GM19239 (cell line): Measurements from ENCODE around the gene PCBP3.
"Not testable (repeated sequence)": the region's sequence is repeated elsewhere in the genome, so short reads cannot be mapped to it uniquely, and the experiment has no call there.

ENCODE experiments used
- DNase-seq: peaks from one replicate; pipeline ENCODE4 v3.0.0; 2011; ENCODE audit warnings: low spot score; ENCODE audit not compliant: insufficient read length
- FAIRE-seq: peaks from 2 replicates; lab custom pipeline; 2011; peaks lifted over from hg19 to GRCh38; lab: Jason Lieb, UNC

PCBP3 gene

DNA sequence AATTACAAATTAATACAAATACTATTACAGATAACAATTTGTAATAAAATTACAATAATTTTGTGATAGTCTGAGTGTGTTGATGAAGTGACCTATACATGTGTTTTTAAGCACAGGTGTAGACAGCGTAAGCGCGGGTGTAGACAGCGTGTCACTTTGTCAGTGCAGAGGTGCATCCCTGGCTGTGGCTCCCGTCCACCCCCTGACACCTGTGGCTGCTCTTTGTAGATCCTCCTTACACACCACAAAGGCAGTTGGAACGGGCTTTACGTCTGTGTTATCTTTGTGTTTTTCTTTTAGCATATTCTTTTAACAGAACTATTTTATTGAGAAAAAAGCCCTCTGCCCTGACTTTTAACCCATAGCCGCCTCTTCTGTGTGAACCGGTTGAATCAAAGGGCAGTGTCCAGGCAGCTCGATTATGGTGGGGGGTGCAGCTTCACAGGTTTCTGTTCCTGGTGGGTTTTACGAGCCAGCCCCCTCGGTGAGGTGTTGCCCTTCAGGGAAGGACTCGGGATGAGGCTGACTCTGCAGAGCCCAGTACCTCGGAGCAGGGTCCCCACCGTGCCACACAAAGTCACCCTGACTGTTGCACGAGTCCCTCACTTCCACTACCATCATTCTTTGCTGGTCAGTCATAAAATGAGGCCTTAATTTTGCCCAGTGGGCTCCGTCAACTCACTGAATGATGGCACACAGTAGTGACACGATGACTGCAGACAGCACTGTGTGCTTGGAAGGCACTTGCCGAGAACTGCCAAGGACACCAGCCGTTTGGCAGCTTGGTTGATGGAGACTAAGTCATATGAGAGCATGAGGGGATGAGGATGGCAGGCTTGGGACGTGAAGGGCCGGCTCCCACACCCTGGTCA is 251.6 kb downstream of the PCBP3 start:
- DNase-seq, result no peak
- FAIRE-seq, result no peak

- no peak for FAIRE-seq
- DNase-seq, result no peak
These were observed 252.3 kb downstream of the PCBP3 start for GRCh38 chr21:45895778-45896370.

DNA sequence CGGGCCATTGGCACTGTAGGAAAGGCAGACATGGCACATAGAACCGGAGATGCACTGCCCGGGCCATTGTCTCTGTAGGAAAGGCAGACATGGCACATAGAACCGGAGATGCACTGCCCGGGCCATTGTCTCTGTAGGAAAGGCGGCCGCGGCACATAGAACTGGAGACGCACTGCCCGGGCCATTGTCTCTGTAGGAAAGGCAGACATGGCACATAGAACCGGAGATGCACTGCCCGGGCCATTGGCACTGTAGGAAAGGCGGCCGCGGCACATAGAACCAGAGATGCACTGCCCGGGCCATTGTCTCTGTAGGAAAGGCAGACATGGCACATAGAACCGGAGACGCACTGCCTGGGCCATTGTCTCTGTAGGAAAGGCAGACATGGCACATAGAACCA is 252.9 kb downstream of the PCBP3 start:
- not testable (repeated sequence) for FAIRE-seq, DNase-seq

DNA sequence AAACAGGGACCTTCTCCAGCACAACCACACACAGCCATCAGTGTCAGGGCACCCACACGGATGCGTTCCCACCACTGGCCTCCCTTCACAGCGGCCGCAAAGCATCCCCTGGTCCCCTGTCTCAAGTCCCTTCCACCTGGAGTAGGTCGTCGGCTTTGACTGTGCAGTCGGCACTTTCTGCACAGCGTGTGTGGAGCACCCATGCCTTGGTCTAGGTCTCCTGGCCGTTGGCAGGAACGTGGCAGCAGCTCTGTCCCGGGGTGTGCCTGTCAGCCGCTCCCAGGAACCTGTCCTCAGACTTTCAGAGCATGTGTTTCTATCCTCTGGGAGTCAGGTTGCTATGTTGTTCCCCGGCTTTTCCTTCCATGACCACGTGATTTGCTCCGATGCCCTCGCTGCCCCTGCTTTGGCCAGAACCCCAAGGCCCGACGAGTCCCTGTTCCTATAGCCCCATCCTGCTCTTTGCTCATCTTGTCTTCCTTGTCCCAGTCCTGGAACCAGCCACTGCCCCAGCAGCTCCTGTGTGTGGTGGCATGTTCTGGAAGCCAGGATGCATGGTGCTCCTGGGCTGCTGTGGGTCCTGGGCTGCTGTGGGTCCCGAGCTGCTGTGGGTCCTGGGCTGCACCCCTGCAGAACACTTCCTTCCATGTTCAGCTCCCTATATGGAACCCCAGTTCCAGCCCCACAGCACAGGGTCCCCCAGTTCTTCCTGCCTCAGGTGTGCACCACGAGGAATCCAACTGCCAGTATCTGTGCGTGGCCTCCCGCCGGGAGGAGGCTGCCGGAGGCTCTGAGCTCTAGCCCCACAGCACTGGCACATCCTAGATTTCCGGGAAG is 253.9 kb downstream of the PCBP3 start:
- FAIRE-seq, result no peak
- DNase-seq, result no peak

DNA sequence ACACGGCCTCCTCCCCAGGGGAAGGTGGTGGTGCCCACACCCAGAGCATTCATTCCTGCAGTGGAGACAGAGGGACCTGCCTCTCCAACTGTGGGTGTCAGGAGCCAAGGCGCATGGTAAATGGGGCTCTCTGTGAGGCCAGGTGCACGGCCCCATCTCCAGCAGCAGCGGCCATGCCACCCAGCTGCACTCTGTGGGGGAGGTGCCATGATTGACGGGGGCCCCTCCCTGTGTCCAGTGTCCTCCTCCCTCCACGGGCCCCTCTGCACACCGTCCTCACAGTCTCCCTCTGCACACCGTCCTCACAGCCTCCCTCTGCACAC is 254.5 kb downstream of the PCBP3 start:
- FAIRE-seq, result no peak
- DNase-seq, result no peak

GRCh38 chr21:45898781-45899180 is 255.3 kb downstream of the PCBP3 start:
- DNase-seq (no peak), FAIRE-seq (no peak)

GRCh38 chr21:45899317-45900033 is 255.9 kb downstream of the PCBP3 start:
- FAIRE-seq, result no peak
- no peak for DNase-seq

- FAIRE-seq (no peak), DNase-seq (no peak)
These were observed 256.7 kb downstream of the PCBP3 start for GRCh38 chr21:45900034-45900868.

DNA sequence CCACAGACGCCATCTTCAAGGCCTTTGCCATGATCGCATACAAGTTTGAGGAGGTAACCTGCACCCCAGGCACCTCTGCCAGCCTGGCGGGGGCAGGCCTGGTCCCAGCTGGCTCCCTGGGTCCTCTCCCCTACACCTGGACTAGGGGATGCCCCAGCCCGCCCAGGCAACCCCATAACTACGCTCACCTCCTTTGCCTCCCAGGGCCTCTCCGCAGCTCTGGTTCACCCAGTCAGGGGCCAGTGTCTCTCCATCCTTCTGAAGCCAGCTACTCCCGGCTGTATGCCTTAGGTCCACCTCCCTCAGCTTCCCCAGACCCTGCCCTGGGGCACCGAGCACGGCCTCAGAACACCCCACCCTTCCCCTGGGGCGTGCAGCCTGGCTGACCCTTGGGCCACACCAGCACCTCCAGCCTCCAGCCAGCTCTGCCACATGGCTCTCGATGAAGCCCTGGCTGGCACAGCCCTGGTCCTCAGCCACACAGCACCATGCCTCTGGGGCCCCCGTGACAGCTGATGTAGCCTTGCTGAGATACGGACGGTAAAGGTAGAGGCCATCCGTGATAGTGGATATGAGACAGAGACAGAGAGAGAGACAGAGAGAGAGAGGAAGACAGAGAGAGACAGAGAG is 257.7 kb downstream of the PCBP3 start:
- no peak for FAIRE-seq

DNA sequence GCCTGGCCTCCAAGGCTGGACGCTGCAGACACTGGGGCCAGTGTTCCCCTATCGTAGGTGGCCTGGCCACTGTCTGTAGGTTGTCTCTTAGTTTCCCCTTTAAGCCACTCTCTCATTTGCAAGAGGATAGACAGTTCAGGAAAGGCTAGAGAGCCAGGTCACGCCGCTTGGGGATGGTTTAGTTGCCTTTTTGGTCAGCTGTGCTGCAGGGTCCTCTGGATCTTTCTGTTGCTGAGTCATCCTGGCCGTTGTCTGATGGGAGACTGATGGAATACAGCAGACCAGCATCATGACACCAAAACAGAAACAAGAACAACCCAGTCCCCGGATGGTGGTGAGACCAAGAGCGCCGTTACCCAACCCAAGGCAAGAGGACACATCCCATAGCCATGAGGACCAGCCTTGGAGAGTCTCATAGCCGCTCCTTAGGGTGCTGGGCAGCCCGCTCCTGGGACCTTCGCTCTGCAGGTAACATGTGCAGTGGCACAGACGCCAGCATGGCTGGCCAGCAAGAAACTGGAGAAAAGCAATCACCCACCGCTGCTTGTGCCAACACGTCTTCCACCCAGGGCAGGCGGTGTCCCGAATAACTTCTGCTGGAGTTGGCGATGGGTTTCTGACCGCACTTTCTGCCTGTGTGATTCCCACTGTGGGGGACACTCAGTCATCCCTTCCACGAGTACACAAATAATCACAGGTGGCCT is 258.9 kb downstream of the PCBP3 start:
- no peak for DNase-seq
- no peak for FAIRE-seq

More for the DNA sequence above, 257.7 kb downstream of the PCBP3 start:
- no peak for DNase-seq

- FAIRE-seq, result no peak
- no peak for DNase-seq
These were observed 261.7 kb downstream of the PCBP3 start for GRCh38 chr21:45905196-45905595.

DNA sequence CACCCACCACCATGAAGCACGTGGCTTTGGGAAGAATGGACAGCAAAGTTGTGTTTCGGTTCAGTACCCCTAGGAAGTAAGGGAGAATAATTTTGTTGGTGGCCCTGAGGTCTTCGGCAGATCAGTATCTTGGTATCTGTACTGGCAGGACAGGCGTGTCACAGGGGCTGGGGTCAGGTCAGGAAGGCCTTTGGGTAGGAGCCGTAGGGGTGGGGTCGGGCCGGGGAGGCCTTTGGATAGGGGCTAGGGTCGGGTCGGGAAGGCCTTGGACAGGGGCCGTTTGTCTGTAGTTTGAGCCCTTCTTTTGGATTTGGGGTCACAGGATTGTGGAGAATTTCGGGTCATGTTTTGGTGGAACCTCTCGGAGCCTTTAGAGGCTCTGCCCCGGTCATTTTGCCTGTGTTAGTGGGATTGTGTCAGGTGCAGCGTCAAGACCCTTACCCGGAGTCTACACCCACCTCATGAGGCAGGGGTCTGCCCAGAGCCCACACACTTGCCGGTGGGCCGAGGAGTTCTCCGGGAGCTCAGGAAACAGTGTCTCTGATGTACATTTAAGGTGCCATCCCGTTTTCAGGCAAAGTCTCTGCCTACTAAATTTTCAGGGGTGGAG is 262.8 kb downstream of the PCBP3 start:
- FAIRE-seq (no peak), DNase-seq (no peak)

GRCh38 chr21:45906859-45907258 is 263.3 kb downstream of the PCBP3 start:
- FAIRE-seq (no peak), DNase-seq (no peak)

- FAIRE-seq, result no peak
- DNase-seq, result no peak
These were observed 265.2 kb downstream of the PCBP3 start for GRCh38 chr21:45908536-45909237.

DNA sequence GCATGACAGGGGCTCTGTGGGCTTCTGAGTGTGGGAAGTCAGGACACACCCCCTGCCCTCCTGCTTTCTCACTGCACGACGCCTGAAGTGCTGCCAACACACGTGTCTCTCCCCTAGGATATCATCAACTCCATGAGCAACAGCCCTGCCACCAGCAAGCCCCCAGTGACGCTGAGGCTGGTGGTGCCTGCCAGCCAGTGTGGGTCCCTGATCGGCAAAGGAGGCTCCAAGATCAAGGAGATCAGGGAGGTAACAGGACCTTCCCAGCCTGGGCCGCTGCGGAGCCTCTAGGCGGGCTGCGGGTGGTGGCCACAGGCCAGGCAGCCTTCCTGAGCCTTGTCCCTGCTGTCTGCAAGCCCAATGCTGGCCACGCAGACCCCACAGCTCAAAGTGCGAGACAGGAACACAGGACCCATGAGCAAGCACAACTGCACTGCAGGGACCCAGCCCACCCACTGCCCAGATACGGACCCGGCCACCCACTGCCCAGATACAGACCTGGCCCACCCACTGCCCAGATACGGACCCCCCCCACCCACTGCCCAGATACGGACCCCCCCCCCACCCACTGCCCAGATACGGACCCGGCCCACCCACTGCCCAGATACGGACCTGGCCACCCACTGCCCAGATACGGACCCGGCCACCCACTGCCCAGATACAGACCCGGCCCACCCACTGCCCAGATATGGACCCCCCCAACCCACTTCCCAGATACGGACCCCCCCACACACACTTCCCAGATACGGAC is 265.9 kb downstream of the PCBP3 start:
- FAIRE-seq, result no peak

GRCh38 chr21:45910155-45910547 is 266.6 kb downstream of the PCBP3 start:
- no peak for FAIRE-seq

More for the DNA sequence above, 265.9 kb downstream of the PCBP3 start:
- DNase-seq, result no peak

More at GRCh38 chr21:45910155-45910547, 266.6 kb downstream of the PCBP3 start:
- DNase-seq, result no peak
